ENCODE measurements around the gene MRTFB.
A peak's percentile ranks its signal among the peaks of the same experiment; 100 is the strongest.
"Not testable (repeated sequence)": the region's sequence is repeated elsewhere in the genome, so short reads cannot be mapped to it uniquely, and the experiment has no call there.

Gene MRTFB

DNA sequence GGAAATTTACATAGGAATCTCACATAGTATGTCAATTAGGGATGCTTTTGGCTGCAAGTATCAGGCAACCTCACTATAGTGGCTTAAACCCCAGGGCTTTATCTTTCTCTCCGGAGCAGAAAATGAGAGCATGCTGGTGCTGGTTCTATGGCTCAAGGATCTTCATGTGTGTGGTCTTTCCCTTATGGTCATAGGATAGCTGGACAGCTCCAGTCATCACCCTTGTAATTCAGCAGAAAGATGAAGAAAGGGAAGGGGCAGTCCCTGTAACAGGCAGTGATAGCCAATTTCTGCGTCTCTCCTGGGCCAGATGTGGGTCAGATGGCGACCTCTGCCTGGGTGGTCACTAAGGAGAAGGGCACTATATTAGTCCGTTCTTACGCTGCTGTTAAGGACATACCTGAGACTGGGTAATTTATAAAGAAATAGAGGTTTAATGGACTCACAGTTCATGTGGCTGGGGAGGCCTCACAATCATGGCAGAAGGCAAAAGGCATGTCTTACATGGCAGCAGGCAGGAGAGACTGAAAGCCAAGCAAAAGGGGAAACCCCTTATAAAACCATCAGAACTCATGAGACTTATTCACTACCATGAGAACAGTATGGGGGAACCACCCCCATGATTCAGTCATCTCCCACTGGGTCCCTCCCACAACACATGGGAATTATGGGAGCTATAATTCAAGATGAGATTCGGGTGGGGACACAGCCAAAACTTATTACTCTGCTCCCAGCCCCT, 23.8 kb upstream of the MRTFB start:
- H3K27me3 Mint-ChIP-seq: peaks cover 0 to 14% of the 10 kb centered on the region in 2 donors
- ATAC-seq (replicated peaks); H3K4me3 Mint-ChIP-seq; H3K4me1 Mint-ChIP-seq; H3K9me3 Mint-ChIP-seq; H3K27ac Mint-ChIP-seq; DNase-seq; H3K36me3 Mint-ChIP-seq: not testable (repeated sequence)

GRCh38 chr16:14050291-14051027, 20.7 kb upstream of the MRTFB start:
- no peaks in the 10 kb centered on the region for H3K36me3 Mint-ChIP-seq
- no peaks in the 10 kb centered on the region for H3K4me1 Mint-ChIP-seq
- H3K27ac Mint-ChIP-seq: no peak overlapping the region
- DNase-seq (no peak), ATAC-seq (replicated peaks) (no peak)
- H3K27me3 Mint-ChIP-seq: peaks cover 0 to 9% of the 10 kb centered on the region in 2 donors
- no peaks in the 10 kb centered on the region for H3K9me3 Mint-ChIP-seq
- no peak overlapping the region for H3K4me3 Mint-ChIP-seq

GRCh38 chr16:14051103-14051729, 19.9 kb upstream of the MRTFB start:
- H3K27me3 Mint-ChIP-seq: peaks cover 4 to 6% of the 10 kb centered on the region in 2 donors
- ATAC-seq (replicated peaks): no peak
- peaks cover under 1 to 1% of the 10 kb centered on the region in 2 donors for H3K9me3 Mint-ChIP-seq
- no peak overlapping the region for H3K27ac Mint-ChIP-seq
- no peak overlapping the region for H3K4me3 Mint-ChIP-seq
- DNase-seq: no peak
- no peaks in the 10 kb centered on the region for H3K36me3 Mint-ChIP-seq
- no peaks in the 10 kb centered on the region for H3K4me1 Mint-ChIP-seq

DNA sequence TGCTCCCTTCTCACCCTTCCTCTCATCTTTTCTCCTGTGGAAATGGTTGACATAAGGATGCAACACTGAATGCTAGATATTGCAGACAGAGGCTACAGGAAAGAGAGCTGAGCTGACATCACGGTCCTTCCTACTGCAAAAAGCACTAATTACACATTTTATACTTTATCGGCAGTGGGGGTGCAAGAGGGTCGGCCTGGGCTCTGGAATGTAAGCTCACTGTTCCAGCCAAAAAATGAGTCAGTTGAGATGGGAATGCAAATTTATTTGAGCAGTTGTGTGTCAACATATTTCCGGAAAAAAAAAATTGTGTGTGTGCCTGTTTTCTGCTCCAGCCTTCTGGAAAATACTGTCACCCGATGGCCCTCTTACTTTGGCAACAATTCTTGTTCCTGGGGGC, 14.1 kb upstream of the MRTFB start:
- Mint-ChIP-seq H3K4me1 (no peaks in the 10 kb centered on the region), H3K27ac (no peak overlapping the region), H3K9me3 (peaks cover 7 to 12% of the 10 kb centered on the region in 2 donors), H3K4me3 (no peak overlapping the region), H3K27me3 (peaks cover 19 to 27% of the 10 kb centered on the region in 2 donors), H3K36me3 (peaks cover 0 to 4% of the 10 kb centered on the region in 2 donors)
- DNase-seq (no peak), ATAC-seq (replicated peaks) (no peak)

DNA sequence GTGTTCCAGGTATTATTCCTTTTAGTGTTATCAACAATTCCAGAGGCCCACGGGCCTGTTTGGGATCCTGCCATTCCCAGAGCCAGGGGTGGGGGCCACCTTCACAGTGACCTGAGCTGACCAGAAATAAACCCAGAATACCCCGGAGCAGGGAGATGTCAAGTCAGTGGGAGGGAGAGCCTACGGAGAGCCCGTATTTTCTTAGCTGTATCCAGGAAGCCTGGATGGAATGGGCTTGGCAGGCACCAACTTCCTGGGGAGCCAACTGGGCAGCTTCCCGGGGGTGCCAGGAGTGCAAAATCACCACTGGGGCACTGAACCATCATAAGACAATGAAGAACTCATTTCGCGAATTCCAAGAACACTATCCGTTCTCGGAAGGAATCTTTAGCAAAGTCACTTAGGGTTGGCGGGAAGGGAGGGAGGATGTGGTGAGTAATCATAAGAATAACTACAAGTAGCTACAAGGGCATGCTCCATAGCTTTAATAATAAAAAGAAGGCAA, 13.2 kb upstream of the MRTFB start:
- H3K27ac Mint-ChIP-seq: no peak overlapping the region
- H3K36me3 Mint-ChIP-seq: peaks cover 0 to 4% of the 10 kb centered on the region in 2 donors
- H3K9me3 Mint-ChIP-seq: peaks cover 7 to 12% of the 10 kb centered on the region in 2 donors
- DNase-seq (no peak), ATAC-seq (replicated peaks) (no peak)
- no peaks in the 10 kb centered on the region for H3K4me1 Mint-ChIP-seq
- H3K27me3 Mint-ChIP-seq: peaks cover 19 to 27% of the 10 kb centered on the region in 2 donors
- H3K4me3 Mint-ChIP-seq: no peak overlapping the region

DNA sequence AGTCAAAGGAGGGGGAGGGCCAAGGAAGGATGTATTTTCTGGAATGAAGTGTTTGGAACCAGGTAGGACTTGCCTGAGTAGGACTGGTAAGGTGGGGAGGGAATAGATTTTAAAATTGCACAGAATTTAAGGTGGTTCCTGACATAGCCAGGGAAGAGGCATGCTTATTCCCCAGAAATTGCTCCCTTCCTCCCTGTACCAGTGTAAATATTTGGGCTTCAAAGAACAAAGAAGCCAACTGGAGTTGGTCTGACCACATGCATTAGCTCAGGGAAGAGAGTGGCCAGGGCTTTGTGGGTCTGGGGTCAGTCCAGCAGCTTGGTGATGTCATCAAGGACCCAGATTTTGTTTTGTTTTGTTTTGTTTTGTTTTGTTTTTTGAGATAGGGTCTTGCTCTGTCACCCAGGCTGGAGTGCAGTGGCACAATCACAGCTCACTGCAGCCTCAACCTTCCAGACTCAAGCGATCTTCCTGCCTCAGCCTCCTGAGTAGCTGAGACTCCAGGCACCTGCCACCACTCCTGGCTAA, 9.3 kb upstream of the MRTFB start:
- H3K4me3 Mint-ChIP-seq: no peak overlapping the region
- ATAC-seq (replicated peaks): no peak
- no peaks in the 10 kb centered on the region for H3K4me1 Mint-ChIP-seq
- peaks cover 17 to 19% of the 10 kb centered on the region in 2 donors for H3K27me3 Mint-ChIP-seq
- H3K36me3 Mint-ChIP-seq: peaks cover 0 to 4% of the 10 kb centered on the region in 2 donors
- no peak for DNase-seq
- peaks cover 5 to 6% of the 10 kb centered on the region in 2 donors for H3K9me3 Mint-ChIP-seq
- no peak overlapping the region for H3K27ac Mint-ChIP-seq

DNA sequence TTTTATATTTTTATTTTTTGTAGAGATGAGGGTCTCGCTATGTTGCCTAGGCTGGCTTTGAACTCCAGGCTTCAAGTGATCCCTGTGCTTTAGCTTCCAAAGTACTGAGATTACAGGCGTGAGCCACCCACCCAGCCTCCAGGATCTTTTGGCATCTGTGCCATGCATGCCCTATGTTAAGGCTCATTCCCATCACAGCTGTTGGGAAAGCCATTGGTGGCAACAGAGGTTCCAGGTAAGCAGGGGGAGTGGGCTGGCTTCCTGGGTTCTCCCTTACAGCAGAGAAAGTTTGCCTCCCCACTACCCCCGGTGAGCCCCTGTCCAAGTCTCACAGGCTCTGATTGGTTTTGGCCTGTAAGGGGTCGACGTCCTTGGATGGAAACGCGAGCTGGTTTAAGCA, 8.9 kb upstream of the MRTFB start:
- H3K9me3 Mint-ChIP-seq: peaks cover 2 to 5% of the 10 kb centered on the region in 2 donors
- H3K4me3 Mint-ChIP-seq: no peak overlapping the region

DNA sequence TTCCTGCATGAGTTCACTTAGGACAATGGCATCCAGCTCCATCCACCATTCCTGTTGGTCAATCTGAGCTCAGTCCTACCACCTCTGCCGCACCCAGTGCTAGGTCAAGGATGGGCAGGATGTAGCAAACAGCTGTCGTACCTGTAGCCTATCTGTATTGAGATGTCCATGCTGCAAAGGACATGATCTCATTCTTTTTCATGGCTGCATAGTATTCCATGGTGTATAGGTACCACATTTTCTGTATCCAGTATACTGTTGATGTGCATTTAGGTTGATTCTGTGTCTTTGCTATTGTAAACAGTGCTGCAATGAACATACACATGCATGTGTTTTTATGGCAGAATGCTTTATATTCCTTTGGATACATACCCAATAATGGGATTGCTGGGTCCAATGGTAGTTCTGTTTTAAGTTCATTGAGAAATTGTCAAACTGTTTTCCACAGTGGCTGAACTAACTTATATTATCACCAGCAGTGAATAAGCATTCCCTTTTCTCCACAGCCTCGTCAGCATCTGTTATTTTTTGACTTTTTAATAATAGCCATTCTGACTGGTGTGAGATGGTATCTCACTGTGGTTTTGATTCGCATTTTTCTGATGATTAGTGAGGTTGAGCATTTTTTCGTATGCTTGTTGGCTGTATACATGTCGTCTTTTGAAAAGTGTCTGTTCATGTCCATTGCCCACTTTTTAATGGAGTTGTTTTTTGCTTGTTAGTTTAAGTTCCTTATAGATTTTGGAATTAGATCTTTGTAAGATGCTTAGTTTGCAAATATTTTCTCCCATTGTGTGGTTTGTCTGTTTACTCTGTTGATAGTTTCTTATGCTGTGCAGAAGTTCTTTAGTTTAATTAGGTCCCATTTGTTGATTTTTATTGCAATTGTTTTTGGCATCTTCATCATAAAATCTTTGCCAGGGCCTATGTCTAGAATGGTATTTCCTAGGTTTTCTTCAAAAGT, 7.2 kb upstream of the MRTFB start:
- Mint-ChIP-seq H3K36me3 (no peaks in the 10 kb centered on the region), H3K4me1 (no peaks in the 10 kb centered on the region), H3K4me3 (no peak overlapping the region), H3K9me3 (peaks cover 0 to 4% of the 10 kb centered on the region in 2 donors), H3K27me3 (peaks cover 17 to 21% of the 10 kb centered on the region in 2 donors), H3K27ac (no peak overlapping the region)
- DNase-seq: no peak
- ATAC-seq (replicated peaks): no peak

More for the DNA sequence above, 8.9 kb upstream of the MRTFB start:
- H3K27me3 Mint-ChIP-seq: peaks cover 17 to 21% of the 10 kb centered on the region in 2 donors
- no peaks in the 10 kb centered on the region for H3K4me1 Mint-ChIP-seq
- H3K36me3 Mint-ChIP-seq: peaks cover 0 to 2% of the 10 kb centered on the region in 2 donors
- no peak overlapping the region for H3K27ac Mint-ChIP-seq
- DNase-seq (no peak), ATAC-seq (replicated peaks) (no peak)

DNA sequence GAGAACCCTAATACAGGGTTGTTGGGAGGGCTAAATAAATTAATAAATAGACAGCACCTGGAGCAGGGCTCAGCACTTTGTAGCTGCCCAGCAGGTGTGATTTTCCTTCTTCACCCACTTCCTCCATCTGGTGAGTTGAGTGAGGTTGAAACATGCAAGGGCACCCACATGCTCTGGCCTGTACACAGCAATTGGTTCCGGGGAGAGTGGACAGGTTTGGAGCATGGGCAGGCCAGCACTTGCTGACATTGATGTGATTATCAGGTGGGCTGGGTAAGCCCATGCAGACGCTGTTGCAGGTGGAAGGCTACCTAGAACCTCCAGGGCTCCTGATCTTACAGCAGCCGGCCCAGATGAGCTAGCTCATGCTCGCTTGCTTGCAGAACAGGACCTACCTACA, 1.3 kb upstream of the MRTFB start:
- Mint-ChIP-seq H3K27ac (no peak overlapping the region), H3K36me3 (no peaks in the 10 kb centered on the region), H3K9me3 (no peaks in the 10 kb centered on the region), H3K4me3 (peak overlapping the region in 1 of 2 donors; percentile 44), H3K27me3 (peaks cover 12 to 16% of the 10 kb centered on the region in 2 donors), H3K4me1 (peaks cover 11 to 22% of the 10 kb centered on the region in 2 donors)
- DNase-seq (no peak), ATAC-seq (replicated peaks) (no peak)

- no peaks in the 10 kb centered on the region for H3K36me3 Mint-ChIP-seq
- peaks cover 11 to 22% of the 10 kb centered on the region in 2 donors for H3K4me1 Mint-ChIP-seq
- H3K27ac Mint-ChIP-seq: peak overlapping the region; percentile 96
- DNase-seq (no peak), ATAC-seq (replicated peaks) (no peak)
- H3K4me3 Mint-ChIP-seq: peak overlapping the region; percentile 93
- H3K9me3 Mint-ChIP-seq: no peaks in the 10 kb centered on the region
- H3K27me3 Mint-ChIP-seq: peaks cover 12 to 16% of the 10 kb centered on the region in 2 donors
Observed at GRCh38 chr16:14070555-14070876, 603 bp upstream of the MRTFB start.

DNA sequence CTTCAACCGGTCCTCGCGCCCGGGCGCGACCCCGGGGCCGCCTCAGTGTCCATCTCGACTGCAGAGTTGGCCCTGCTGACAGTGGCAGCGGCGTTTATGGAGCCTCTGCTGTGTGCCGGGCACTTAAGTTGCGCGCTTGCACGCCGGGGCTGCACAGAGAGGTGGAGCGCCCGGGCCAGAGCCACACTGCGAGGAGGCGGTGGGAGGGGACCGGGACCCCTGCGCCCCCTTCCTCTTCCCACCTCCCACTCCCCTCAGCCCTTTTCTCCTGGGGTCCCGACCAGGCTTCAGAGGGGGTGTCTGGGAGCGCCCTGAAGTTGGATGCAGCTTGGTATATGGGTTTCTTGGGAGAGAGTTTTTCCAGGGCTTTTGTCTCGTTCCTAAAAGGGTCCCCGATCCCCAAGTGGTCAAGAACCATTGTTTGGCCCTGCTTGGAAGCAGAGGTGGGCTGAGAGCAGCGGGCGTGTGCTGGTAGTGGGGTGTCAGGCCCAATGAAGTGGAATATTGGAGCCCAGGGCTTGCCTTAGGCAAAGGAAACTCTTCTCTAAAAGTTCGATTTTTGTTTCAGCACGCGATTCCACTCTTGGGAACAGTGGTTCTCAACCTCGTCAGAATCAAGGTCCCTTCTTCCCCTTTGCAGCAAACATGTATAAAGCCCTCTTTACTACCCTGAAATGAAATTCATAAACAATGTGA, 605 bp downstream of the MRTFB start:
- Mint-ChIP-seq H3K27me3 (peaks cover 9 to 15% of the 10 kb centered on the region in 2 donors), H3K4me3 (peak overlapping the region; percentile 84 to 89), H3K27ac (peak overlapping the region; percentile 81), H3K9me3 (no peaks in the 10 kb centered on the region), H3K4me1 (peaks cover 11 to 22% of the 10 kb centered on the region in 2 donors), H3K36me3 (no peaks in the 10 kb centered on the region)
- DNase-seq (peak; percentile 4), ATAC-seq (replicated peaks) (peak; percentile 67 to 71)

- Mint-ChIP-seq H3K9me3 (no peaks in the 10 kb centered on the region), H3K27ac (peak overlapping the region; percentile 81), H3K4me1 (peaks cover 11 to 22% of the 10 kb centered on the region in 2 donors), H3K36me3 (no peaks in the 10 kb centered on the region), H3K4me3 (peak overlapping the region; percentile 84 to 89), H3K27me3 (peaks cover 5 to 9% of the 10 kb centered on the region in 2 donors)
- ATAC-seq (replicated peaks): no peak
- DNase-seq: no peak
Observed at GRCh38 chr16:14072360-14072759, 1.2 kb downstream of the MRTFB start.

- Mint-ChIP-seq H3K9me3 (no peaks in the 10 kb centered on the region), H3K27ac (no peak overlapping the region), H3K27me3 (no peaks in the 10 kb centered on the region), H3K4me3 (no peak overlapping the region), H3K4me1 (peaks cover 11 to 22% of the 10 kb centered on the region in 2 donors), H3K36me3 (peaks cover 0 to 1% of the 10 kb centered on the region in 2 donors)
- DNase-seq (no peak), ATAC-seq (replicated peaks) (no peak)
Observed at GRCh38 chr16:14074544-14074943, 3.4 kb downstream of the MRTFB start.

Measured in stimulated activated naive B cell treated with anti-CD40 and anti-IgM and Interleukin-4, amounts not matched to agents 10 μg/mL and 1 μg/mL and 100 μg/mL, for 72 hours (primary cell).